K562 (cell line): ENCODE data around the gene NAA40. TPM values are rescaled to one million over a fixed set of nuclear protein-coding genes. Genes with fewer than 3 reads are reported as not detected.
A peak's percentile ranks its signal among the peaks of the same experiment; 100 is the strongest.

ENCODE experiments used
- ATAC-seq: fragments of 200-7000 bp; cut with Tn5 transposase; 3 replicates; pipeline ENCODE4 v1.9.1; 2020; ENCODE audit warnings: moderate library complexity
- BruUV-seq: library from RNA; stranded (reverse); fragments of 400-500 nt; replicated peaks from 2 replicates; lab custom pipeline; 2021; lab: Mats Ljungman, UMichigan
- CTCF ChIA-PET: fragments of 300-600 bp; formaldehyde crosslinking; extraction: SDS; loops from one replicate; lab custom pipeline; 2021; ENCODE audit warnings: low intra/inter-chr PET ratio; lab: Yijun Ruan, JAX
- POLR2A ChIA-PET: fragments of 300-600, 350-650 bp; sonication (Branson Sonifier 250); formaldehyde crosslinking; extraction: SDS; loops from one replicate; lab custom pipeline; 2021; ENCODE audit warnings: antibody characterized with exemption, inconsistent platforms; lab: Yijun Ruan, JAX
- DNase-seq, 4 experiments: peaks; one replicate each; pipeline versions ENCODE4 v3.0.0 to v3.0.0-alpha.2; 2011 to 2018; ENCODE audit warnings: low spot score in 3 of 4, mixed read lengths in 3 of 4; ENCODE audit errors: extremely low read depth in 1 of 4
- FAIRE-seq: peaks from 2 replicates; lab custom pipeline; 2011; peaks lifted over from hg19 to GRCh38; lab: Jason Lieb, UNC
- H2AFZ ChIP-seq: 2 replicates; pipeline ENCODE4 v1.6.0; 2011; ENCODE audit warnings: low read depth, low read length, control low read depth, inconsistent platforms
- H3K27ac ChIP-seq: fragments of 200-600 bp; 3 replicates; pipeline ENCODE4 v1.8.0; 2011; ENCODE audit warnings: low read depth, mild to moderate bottlenecking, control low read depth, inconsistent platforms, low read length, moderate library complexity, mixed read lengths; ENCODE audit errors: extremely low read depth
- H3K27me3 ChIP-seq, 2 experiments: fragments of 300-600 bp in 1 of 2; 2 replicates in 1 of 2; 3 replicates in 1 of 2; pipeline versions ENCODE4 v1.6.0 to v1.8.0; 2011; ENCODE audit warnings: inconsistent platforms in 2 of 2, low read length in 2 of 2, mild to moderate bottlenecking in 1 of 2, mixed read lengths in 1 of 2, moderate library complexity in 1 of 2; ENCODE audit not compliant: control insufficient read depth in 2 of 2, insufficient read depth in 2 of 2
- H3K36me3 ChIP-seq: fragments of 300-600 bp; 3 replicates; pipeline ENCODE4 v1.8.0; 2011; ENCODE audit warnings: mild to moderate bottlenecking, low read length, inconsistent platforms; ENCODE audit not compliant: control insufficient read depth, insufficient read depth
- H3K4me1 ChIP-seq, 2 experiments: fragments of 200-600 bp in 1 of 2; replicated peaks in 1 of 2; 2 replicates in 1 of 2; 3 replicates in 1 of 2; pipeline versions ENCODE4 v1.5.1 to v1.8.0; 2011; ENCODE audit warnings: inconsistent platforms in 2 of 2, low read length in 2 of 2, mild to moderate bottlenecking in 1 of 2, mixed read lengths in 1 of 2, moderate library complexity in 1 of 2; ENCODE audit not compliant: control insufficient read depth in 2 of 2, insufficient read depth in 2 of 2
- H3K4me2 ChIP-seq: 2 replicates; pipeline ENCODE4 v1.6.1; 2011; ENCODE audit warnings: low read length, control low read depth, inconsistent platforms, mixed read lengths; ENCODE audit not compliant: insufficient read depth
- H3K4me3 ChIP-seq: fragments of 200-600 bp; sonication (generic), shearing (Covaris generic); 2 replicates; pipeline ENCODE4 v1.5.1; 2016; ENCODE audit warnings: control low read depth, inconsistent platforms
- H3K79me2 ChIP-seq: fragments of 200-600 bp; 3 replicates; pipeline ENCODE4 v1.8.0; 2011; ENCODE audit warnings: low read length, inconsistent platforms; ENCODE audit not compliant: control insufficient read depth, insufficient read depth
- H3K9ac ChIP-seq, 2 experiments: 2 replicates each; pipeline versions ENCODE4 v1.6.0 to v1.6.1; 2011; ENCODE audit warnings: low read depth in 2 of 2, low read length in 2 of 2, control low read depth in 1 of 2, inconsistent platforms in 1 of 2, mild to moderate bottlenecking in 1 of 2, mixed read lengths in 1 of 2; ENCODE audit not compliant: insufficient read depth in 1 of 2
- H3K9me1 ChIP-seq: one replicate; pipeline ENCODE4 v1.6.0; 2011; ENCODE audit warnings: inconsistent platforms, mild to moderate bottlenecking, low read length, moderate library complexity; ENCODE audit not compliant: control insufficient read depth, insufficient read depth
- H3K9me3 ChIP-seq: replicated peaks from 2 replicates; pipeline ENCODE4 v1.5.1; 2011; ENCODE audit warnings: low read depth, low read length, inconsistent platforms; ENCODE audit not compliant: control insufficient read depth, insufficient read depth
- H4K20me1 ChIP-seq: replicated peaks from 2 replicates; pipeline ENCODE4 v1.6.1; 2011; ENCODE audit warnings: low read length, inconsistent platforms, mixed read lengths; ENCODE audit not compliant: control insufficient read depth, insufficient read depth
- POLR2G ChIP-seq: fragments of 200-400 bp; formaldehyde crosslinking; IDR thresholded peaks from 2 replicates; pipeline ENCODE4 v1.6.1; 2017; ENCODE audit warnings: low read depth, mild to moderate bottlenecking, antibody characterized with exemption, low read length, moderate library complexity
- WGBS: fragments of 100-300 bp; shearing (Covaris generic); methylation state at CpG from one replicate; pipeline ENCODE4 v1.1.6; 2016; ENCODE audit warnings: low coverage, mixed read lengths; ENCODE audit not compliant: insufficient coverage; ENCODE audit errors: missing lambda C conversion rate; 5-methylcytosine and 5-hydroxymethylcytosine counted together
- in situ Hi-C: fragments of 300-500 bp; cut with MboI; formaldehyde crosslinking; loops from 4 replicates; pipeline ENCODE4 v1.15.0; 2018; ENCODE audit warnings: inconsistent platforms, mixed read lengths
- intact Hi-C: fragments of 100-400 bp; cut with micrococcal nuclease; formaldehyde crosslinking; loops from 2 replicates; pipeline ENCODE4 v1.14.2; 2022
- polyA plus RNA-seq, 8 experiments: library from polyadenylated mRNA; depleted of rRNA in 4 of 8; stranded (reverse) in 5 of 8; unstranded in 3 of 8; fragments of >200 nt; fragmentation: Nextera tagmentation in 2 of 8; fragmentation: Illumina TruSeq in 1 of 8; extraction: Ambion mirVana in 2 of 8; extraction: Trizol in 1 of 8; gene quantifications; 2 replicates each; pipeline versions ENCODE4 v1.2.1 to v1.2.3, GENCODE V29; 2011 to 2014; ENCODE audit warnings: inconsistent platforms in 1 of 8, missing spikeins in 1 of 8
- total RNA-seq, 7 experiments: library from RNA; depleted of rRNA in 6 of 7; stranded (reverse); fragments of >200 nt in 6 of 7; fragmentation: Illumina TruSeq in 2 of 7; extraction: Trizol in 2 of 7; gene quantifications; 2 replicates each; pipeline versions ENCODE4 v1.2.1 to v1.2.3, GENCODE V29; 2011 to 2021; ENCODE audit warnings: low replicate concordance in 1 of 7
- TF ChIP-seq, protein P1 (sequence below): sonication (generic); formaldehyde crosslinking; IDR thresholded peaks from 2 replicates; pipeline ENCODE4 v1.8.1; 2023; ENCODE audit warnings: mild to moderate bottlenecking, missing genetic modification reagents
- TF ChIP-seq, protein P2 (sequence below), 2 experiments: fragments of 450-650 bp; IDR thresholded peaks; 2 replicates each; pipeline ENCODE4 v1.6.1; 2016; ENCODE audit warnings: mild to moderate bottlenecking in 2 of 2, borderline replicate concordance in 1 of 2, low read depth in 1 of 2, moderate library complexity in 1 of 2

Gene NAA40
- total and polyA plus RNA-seq, 9 of the 15 experiments (the other 6 are each of a cell fraction or from before 2014, with no cell fraction given) = 6.2 to 39.0 (median 23.1) TPM

DNA sequence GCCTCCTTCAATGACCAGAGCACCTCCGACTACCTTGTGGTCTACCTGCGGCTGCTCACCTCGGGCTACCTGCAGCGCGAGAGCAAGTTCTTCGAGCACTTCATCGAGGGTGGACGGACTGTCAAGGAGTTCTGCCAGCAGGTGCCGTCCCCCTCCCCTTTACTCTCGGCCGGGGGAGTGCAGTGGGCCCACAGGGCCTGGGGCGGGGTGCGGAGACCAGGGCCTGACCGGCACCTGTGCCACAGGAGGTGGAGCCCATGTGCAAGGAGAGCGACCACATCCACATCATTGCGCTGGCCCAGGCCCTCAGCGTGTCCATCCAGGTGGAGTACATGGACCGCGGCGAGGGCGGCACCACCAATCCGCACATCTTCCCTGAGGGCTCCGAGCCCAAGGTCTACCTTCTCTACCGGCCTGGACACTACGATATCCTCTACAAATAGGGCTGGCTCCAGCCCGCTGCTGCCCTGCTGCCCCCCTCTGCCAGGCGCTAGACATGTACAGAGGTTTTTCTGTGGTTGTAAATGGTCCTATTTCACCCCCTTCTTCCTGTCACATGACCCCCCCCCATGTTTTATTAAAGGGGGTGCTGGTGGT lies 58.4 kb downstream of the NAA40 start:
- peaks cover 74% of the 10 kb centered on the region; the same call in 2 of the 3 replicates for H3K36me3 ChIP-seq
- peaks cover 4% of the 10 kb centered on the region; the same call in 1 of the 2 replicates for H4K20me1 ChIP-seq
- CTCF ChIA-PET = no interaction called here
- in situ Hi-C loops = no loop called here
- no peak for ATAC-seq
- H3K79me2 ChIP-seq = no peaks in the 10 kb centered on the region
- H3K4me2 ChIP-seq = no peak overlapping the region
- intact Hi-C loops = no loop called here
- H3K4me3 ChIP-seq = no peak overlapping the region
- no peaks in the 10 kb centered on the region for H3K9me3 ChIP-seq
- no peaks in the 10 kb centered on the region for H3K9me1 ChIP-seq
- WGBS = 95% methylated on average over 23 of the region's 27 CpGs
- H3K9ac ChIP-seq = no peak overlapping the region; a peak in 1 of 4 replicates
- no peak for FAIRE-seq
- no peak overlapping the region for H3K27ac ChIP-seq
- TSS peak; percentile 44 for BruUV-seq
- TF ChIP-seq, protein P1, sequence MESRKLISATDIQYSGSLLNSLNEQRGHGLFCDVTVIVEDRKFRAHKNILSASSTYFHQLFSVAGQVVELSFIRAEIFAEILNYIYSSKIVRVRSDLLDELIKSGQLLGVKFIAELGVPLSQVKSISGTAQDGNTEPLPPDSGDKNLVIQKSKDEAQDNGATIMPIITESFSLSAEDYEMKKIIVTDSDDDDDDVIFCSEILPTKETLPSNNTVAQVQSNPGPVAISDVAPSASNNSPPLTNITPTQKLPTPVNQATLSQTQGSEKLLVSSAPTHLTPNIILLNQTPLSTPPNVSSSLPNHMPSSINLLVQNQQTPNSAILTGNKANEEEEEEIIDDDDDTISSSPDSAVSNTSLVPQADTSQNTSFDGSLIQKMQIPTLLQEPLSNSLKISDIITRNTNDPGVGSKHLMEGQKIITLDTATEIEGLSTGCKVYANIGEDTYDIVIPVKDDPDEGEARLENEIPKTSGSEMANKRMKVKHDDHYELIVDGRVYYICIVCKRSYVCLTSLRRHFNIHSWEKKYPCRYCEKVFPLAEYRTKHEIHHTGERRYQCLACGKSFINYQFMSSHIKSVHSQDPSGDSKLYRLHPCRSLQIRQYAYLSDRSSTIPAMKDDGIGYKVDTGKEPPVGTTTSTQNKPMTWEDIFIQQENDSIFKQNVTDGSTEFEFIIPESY (CRISPR knock-in tag) = 0 out of 2 replicates have a peak, but pooled peaks have one; percentile 27
- peak; percentile 47; the same call in 1 of the 2 replicates for TF ChIP-seq POLR2G
- TF ChIP-seq, protein P2, sequence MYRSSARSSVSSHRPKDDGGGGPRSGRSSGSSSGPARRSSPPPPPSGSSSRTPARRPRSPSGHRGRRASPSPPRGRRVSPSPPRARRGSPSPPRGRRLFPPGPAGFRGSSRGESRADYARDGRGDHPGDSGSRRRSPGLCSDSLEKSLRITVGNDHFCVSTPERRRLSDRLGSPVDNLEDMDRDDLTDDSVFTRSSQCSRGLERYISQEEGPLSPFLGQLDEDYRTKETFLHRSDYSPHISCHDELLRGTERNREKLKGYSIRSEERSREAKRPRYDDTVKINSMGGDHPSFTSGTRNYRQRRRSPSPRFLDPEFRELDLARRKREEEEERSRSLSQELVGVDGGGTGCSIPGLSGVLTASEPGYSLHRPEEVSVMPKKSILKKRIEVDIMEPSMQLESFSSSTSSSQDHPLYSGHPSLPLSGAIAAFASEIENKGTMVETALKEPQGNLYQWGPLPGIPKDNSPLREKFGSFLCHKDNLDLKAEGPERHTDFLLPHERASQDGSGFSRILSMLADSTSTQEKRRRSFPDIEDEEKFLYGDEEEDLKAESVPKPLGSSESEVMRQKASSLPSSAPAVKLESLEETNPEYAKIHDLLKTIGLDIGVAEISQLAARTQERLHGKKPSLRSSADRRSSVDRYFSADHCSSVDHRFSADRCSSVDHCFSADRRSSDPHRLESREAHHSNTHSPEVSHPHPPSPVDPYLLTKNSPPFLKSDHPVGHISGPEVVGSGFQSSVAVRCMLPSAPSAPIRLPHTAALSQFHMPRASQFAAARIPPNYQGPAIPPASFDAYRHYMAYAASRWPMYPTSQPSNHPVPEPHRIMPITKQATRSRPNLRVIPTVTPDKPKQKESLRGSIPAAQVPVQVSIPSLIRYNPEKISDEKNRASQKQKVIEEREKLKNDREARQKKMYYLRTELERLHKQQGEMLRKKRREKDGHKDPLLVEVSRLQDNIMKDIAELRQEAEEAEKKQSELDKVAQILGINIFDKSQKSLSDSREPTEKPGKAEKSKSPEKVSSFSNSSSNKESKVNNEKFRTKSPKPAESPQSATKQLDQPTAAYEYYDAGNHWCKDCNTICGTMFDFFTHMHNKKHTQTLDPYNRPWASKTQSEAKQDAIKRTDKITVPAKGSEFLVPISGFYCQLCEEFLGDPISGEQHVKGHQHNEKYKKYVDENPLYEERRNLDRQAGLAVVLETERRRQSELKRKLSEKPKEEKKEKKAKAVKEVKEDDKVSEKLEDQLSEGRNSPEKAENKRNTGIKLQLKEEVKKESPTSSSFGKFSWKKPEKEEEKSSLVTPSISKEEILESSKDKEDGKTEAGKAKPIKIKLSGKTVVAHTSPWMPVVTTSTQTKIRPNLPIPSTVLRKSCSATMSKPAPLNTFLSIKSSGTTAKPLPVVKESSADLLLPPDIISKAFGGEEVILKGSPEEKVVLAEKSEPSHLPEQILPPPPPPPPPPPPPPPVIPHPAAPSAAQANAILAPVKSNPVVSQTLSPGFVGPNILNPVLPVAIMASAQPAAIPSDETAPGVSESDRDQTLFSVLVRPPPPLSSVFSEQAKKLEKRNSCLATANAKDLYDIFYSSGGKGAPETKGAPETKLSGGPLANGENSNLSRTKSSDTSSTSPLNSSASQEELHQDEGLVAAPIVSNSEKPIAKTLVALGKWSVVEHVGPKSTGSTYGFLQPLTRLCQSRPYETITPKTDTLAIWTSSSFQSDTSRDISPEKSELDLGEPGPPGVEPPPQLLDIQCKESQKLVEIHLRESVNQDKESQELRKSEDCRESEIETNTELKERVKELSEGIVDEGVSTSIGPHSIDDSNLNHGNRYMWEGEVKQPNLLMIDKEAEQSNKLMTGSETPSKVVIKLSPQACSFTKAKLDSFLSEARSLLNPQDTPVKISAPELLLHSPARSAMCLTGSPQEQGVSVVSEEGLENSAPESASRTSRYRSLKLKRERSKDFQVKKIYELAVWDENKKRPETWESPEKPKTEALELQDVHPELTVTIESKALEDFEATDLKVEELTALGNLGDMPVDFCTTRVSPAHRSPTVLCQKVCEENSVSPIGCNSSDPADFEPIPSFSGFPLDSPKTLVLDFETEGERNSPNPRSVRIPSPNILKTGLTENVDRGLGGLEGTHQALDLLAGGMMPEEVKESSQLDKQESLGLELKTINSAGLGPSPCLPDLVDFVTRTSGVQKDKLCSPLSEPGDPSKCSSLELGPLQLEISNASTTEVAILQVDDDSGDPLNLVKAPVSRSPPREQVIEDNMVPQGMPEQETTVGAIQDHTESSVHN (IDR thresholded peaks at IDR 0.05; ENCODE audit: borderline replicate concordance in 1 of 2, low read depth in 1 of 2) = no peak
- POLR2A ChIA-PET = interaction anchor here (0.6 to 1.6 kb wide), 2 partner anchors 10 to 352 kb away, joined by 3 to 7 read pairs; no protein-coding TSS in a partner anchor
- no peak for DNase-seq
- H3K27me3 ChIP-seq = no peaks in the 10 kb centered on the region
- peaks cover 0 to 49% of the 10 kb centered on the region in 2 experiments; a peak in 2 of 5 replicates for H3K4me1 ChIP-seq
- no peak overlapping the region for H2AFZ ChIP-seq
